ENCODE results near the gene FANCF. TPM values are rescaled to one million over a fixed set of nuclear protein-coding genes. Genes with fewer than 3 reads are reported as not detected.
A peak's percentile ranks its signal among the peaks of the same experiment; 100 is the strongest.

Gene FANCF
- total RNA-seq, 1 experiment from 2014 or later, result 23.0 TPM

GRCh38 chr11:22659783-22660182 is 34.2 kb upstream of the FANCF start:
- Mint-ChIP-seq H3K36me3 (no peaks in the 10 kb centered on the region), H3K9me3 (no peaks in the 10 kb centered on the region), H3K4me3 (no peak overlapping the region), H3K27ac (no peak overlapping the region), H3K27me3 (ENCODE audit: low read depth) (no peaks in the 10 kb centered on the region), H3K4me1 (peaks cover 19% of the 10 kb centered on the region)
- TF ChIP-seq, protein P1, sequence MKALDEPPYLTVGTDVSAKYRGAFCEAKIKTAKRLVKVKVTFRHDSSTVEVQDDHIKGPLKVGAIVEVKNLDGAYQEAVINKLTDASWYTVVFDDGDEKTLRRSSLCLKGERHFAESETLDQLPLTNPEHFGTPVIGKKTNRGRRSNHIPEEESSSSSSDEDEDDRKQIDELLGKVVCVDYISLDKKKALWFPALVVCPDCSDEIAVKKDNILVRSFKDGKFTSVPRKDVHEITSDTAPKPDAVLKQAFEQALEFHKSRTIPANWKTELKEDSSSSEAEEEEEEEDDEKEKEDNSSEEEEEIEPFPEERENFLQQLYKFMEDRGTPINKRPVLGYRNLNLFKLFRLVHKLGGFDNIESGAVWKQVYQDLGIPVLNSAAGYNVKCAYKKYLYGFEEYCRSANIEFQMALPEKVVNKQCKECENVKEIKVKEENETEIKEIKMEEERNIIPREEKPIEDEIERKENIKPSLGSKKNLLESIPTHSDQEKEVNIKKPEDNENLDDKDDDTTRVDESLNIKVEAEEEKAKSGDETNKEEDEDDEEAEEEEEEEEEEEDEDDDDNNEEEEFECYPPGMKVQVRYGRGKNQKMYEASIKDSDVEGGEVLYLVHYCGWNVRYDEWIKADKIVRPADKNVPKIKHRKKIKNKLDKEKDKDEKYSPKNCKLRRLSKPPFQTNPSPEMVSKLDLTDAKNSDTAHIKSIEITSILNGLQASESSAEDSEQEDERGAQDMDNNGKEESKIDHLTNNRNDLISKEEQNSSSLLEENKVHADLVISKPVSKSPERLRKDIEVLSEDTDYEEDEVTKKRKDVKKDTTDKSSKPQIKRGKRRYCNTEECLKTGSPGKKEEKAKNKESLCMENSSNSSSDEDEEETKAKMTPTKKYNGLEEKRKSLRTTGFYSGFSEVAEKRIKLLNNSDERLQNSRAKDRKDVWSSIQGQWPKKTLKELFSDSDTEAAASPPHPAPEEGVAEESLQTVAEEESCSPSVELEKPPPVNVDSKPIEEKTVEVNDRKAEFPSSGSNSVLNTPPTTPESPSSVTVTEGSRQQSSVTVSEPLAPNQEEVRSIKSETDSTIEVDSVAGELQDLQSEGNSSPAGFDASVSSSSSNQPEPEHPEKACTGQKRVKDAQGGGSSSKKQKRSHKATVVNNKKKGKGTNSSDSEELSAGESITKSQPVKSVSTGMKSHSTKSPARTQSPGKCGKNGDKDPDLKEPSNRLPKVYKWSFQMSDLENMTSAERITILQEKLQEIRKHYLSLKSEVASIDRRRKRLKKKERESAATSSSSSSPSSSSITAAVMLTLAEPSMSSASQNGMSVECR (CRISPR knock-in tag; IDR thresholded peaks at IDR 0.05; ENCODE audit: borderline replicate concordance), result no peak
- TF ChIP-seq CDX4 (CRISPR knock-in tag; IDR thresholded peaks at IDR 0.05; ENCODE audit: borderline replicate concordance) (no peak), PRDM15 (CRISPR knock-in tag; IDR thresholded peaks at IDR 0.05) (no peak), ZNF317 (CRISPR knock-in tag; IDR thresholded peaks at IDR 0.05; ENCODE audit: borderline replicate concordance, low read depth) (no peak), USF2 (CRISPR knock-in tag; IDR thresholded peaks at IDR 0.05) (no peak)
- ChIA-PET CTCF (interaction anchor here (0.7 to 0.9 kb wide), 2 partner anchors 132 to 170 kb away, joined by 3 to 4 read pairs; partner anchors contain the start of gene SVIP), POLR2A (interaction anchor here (1.2 kb wide), 1 partner anchor 25 kb away, joined by 3 read pairs; no protein-coding TSS in a partner anchor)
- DNase-seq (ENCODE audit: low spot score), result no peak
- no peak for ATAC-seq

DNA sequence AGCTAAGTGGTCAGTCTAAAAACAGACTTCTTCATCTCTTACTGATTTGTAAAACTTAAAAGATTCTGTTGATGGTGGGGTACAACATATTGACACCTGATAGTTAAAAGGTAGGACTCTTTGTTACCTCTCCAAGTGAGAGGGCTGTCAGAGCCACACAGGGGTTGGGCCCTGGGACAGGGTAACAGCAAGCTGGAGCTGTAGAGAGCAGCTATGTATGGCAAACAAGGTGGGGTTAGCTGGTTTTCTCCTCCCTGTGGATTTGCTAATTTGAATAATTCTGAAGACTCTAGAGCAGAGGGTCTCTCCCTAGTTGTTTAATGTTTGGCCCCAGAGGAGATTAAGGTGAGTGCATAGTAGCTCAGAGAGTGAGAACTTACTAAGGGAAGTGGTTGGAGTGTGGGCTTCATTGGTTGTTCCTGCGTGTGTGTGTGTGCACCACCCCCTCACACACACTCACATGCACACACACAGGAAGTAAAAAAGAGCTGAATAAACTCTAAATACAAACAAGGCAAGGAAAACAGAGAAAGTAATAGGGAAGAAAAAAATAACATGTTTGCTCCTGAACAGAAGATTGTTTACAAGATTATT is 31.6 kb upstream of the FANCF start:
- no peak for DNase-seq (ENCODE audit: low spot score)
- H3K36me3 Mint-ChIP-seq, result peaks cover 7% of the 10 kb centered on the region
- no peaks in the 10 kb centered on the region for H3K27me3 Mint-ChIP-seq (ENCODE audit: low read depth)
- peaks cover 7% of the 10 kb centered on the region for H3K9me3 Mint-ChIP-seq
- POLR2A ChIA-PET, result interaction anchor here (1.0 kb wide), 1 partner anchor 171 kb away, joined by 3 read pairs; no protein-coding TSS in a partner anchor
- TF ChIP-seq NR1H2 (CRISPR knock-in tag; IDR thresholded peaks at IDR 0.05), result no peak
- no peak for TF ChIP-seq ZNF423 (CRISPR knock-in tag; IDR thresholded peaks at IDR 0.05)
- no peak for TF ChIP-seq ZNF219 (CRISPR knock-in tag; IDR thresholded peaks at IDR 0.05; ENCODE audit: borderline replicate concordance)
- TF ChIP-seq USF1 (CRISPR knock-in tag; IDR thresholded peaks at IDR 0.05), result no peak
- no peak for TF ChIP-seq FOXJ3 (CRISPR knock-in tag; IDR thresholded peaks at IDR 0.05; ENCODE audit: borderline replicate concordance)
- TF ChIP-seq ZBTB21 (CRISPR knock-in tag; IDR thresholded peaks at IDR 0.05; ENCODE audit: borderline replicate concordance), result no peak
- TF ChIP-seq, protein P2, sequence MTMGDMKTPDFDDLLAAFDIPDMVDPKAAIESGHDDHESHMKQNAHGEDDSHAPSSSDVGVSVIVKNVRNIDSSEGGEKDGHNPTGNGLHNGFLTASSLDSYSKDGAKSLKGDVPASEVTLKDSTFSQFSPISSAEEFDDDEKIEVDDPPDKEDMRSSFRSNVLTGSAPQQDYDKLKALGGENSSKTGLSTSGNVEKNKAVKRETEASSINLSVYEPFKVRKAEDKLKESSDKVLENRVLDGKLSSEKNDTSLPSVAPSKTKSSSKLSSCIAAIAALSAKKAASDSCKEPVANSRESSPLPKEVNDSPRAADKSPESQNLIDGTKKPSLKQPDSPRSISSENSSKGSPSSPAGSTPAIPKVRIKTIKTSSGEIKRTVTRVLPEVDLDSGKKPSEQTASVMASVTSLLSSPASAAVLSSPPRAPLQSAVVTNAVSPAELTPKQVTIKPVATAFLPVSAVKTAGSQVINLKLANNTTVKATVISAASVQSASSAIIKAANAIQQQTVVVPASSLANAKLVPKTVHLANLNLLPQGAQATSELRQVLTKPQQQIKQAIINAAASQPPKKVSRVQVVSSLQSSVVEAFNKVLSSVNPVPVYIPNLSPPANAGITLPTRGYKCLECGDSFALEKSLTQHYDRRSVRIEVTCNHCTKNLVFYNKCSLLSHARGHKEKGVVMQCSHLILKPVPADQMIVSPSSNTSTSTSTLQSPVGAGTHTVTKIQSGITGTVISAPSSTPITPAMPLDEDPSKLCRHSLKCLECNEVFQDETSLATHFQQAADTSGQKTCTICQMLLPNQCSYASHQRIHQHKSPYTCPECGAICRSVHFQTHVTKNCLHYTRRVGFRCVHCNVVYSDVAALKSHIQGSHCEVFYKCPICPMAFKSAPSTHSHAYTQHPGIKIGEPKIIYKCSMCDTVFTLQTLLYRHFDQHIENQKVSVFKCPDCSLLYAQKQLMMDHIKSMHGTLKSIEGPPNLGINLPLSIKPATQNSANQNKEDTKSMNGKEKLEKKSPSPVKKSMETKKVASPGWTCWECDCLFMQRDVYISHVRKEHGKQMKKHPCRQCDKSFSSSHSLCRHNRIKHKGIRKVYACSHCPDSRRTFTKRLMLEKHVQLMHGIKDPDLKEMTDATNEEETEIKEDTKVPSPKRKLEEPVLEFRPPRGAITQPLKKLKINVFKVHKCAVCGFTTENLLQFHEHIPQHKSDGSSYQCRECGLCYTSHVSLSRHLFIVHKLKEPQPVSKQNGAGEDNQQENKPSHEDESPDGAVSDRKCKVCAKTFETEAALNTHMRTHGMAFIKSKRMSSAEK (CRISPR knock-in tag; IDR thresholded peaks at IDR 0.05; ENCODE audit: borderline replicate concordance), result no peak
- TF ChIP-seq E2F1 (CRISPR knock-in tag; IDR thresholded peaks at IDR 0.05), result no peak
- peak; percentile 97 for ATAC-seq
- CTCF ChIA-PET, result interaction anchor here (0.6 to 1.4 kb wide), 5 partner anchors 9 to 413 kb away, joined by 3 to 6 read pairs (median 3); partner anchors contain the start of genes GAS2 and SVIP
- H3K4me3 Mint-ChIP-seq, result no peak overlapping the region
- H3K4me1 Mint-ChIP-seq, result peaks cover 26% of the 10 kb centered on the region
- peak overlapping the region; percentile 83 for H3K27ac Mint-ChIP-seq
